Mucosa of gallbladder (tissue), 1 donor: ENCODE results near the gene PHLDB1. TPM values are rescaled to one million over a fixed set of nuclear protein-coding genes. Genes with fewer than 3 reads are reported as not detected.

ENCODE experiments used
- DNase-seq: peaks from one replicate; pipeline ENCODE4 v3.0.0-alpha.2; 2020; ENCODE audit warnings: low spot score
- total RNA-seq: library from RNA; stranded (reverse); gene quantifications from one replicate; pipeline ENCODE4 v1.2.1, GENCODE V29; 2021
- donor health status: DM: no; HTN: no; CAD: no.

The PHLDB1 gene
- total RNA-seq, 1 donor from 2014 or later = 89.6 TPM

DNA sequence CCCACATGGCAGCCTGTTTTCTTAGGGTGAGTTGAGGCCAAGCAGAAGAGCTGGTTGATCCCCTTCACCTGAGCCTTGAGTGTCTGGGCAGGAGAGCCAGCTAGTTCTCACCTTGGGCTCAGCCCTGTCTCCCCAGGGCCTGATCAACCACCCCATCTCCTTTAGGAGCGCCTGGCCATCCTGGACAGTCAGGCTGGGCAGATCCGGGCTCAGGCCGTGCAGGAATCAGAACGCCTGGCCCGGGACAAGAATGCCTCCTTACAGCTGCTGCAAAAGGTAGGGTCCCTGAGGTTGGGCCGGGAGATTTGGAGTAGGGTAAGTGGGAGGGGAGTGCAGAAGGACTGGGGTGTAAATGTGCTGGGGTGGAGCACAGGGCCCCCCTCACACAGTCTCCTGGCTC, 31.3 kb downstream of the PHLDB1 start:
- no peak for DNase-seq

GRCh38 chr11:118639899-118640298, 32.5 kb downstream of the PHLDB1 start:
- DNase-seq = no peak

DNA sequence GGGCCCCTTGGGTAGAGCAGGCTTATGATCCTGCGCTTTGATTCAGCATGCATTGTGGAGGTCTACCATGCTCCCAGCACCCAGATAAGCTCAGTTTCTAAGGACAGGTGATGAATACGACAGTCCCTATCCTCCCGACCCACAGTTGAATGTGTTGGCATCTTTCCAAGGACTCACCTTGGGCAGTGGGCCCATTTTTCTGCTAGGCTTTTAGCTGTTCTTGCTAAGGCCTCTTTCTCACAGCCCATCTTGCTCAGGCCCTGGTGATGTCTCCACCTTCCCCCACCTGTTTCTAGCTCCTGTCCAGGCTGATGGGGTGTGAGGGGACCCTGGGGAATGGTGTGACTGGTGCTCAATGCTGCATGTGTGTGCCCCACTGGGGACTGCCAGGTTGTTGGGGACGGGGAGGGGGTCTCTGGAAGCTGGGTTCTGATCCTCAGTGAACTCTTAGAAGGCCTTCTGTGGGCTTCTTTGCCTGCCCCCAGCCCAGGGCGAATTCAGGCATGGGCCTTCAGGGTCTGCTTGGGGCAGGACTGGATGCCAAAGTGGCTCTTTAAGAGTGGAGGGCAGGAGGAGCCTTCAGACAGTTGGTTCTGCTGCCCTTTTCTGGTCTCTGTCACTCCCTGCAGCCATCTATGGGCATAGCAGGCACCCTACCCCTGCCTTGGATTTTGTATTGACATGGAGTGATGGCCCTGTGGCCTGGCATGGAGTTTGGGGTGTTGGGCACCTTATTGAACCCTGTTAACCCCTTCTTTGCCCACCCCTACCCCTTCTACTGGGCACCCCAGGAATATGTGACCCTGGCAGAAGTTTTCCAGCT, 33.1 kb downstream of the PHLDB1 start:
- DNase-seq = no peak

GRCh38 chr11:118641397-118642019, 34.1 kb downstream of the PHLDB1 start:
- peak; percentile 57 for DNase-seq

GRCh38 chr11:118643142-118643994, 36.0 kb downstream of the PHLDB1 start:
- no peak for DNase-seq

DNA sequence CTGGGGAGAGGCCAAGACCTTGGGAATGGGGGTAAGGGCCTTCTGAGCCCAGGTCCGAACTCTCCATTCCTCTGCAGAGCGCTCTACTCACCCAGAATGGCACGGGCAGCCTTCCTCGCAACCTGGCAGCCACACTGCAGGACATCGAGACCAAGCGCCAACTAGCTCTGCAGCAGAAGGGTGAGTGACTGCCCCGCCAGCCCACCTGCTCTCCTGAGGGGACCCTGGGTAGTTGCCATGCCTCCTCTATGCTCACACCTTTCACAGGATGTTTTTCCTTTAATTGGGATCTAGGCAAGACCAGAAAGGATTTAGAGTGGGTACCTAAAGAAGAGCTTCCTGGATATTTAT, 36.6 kb downstream of the PHLDB1 start:
- DNase-seq = no peak

DNA sequence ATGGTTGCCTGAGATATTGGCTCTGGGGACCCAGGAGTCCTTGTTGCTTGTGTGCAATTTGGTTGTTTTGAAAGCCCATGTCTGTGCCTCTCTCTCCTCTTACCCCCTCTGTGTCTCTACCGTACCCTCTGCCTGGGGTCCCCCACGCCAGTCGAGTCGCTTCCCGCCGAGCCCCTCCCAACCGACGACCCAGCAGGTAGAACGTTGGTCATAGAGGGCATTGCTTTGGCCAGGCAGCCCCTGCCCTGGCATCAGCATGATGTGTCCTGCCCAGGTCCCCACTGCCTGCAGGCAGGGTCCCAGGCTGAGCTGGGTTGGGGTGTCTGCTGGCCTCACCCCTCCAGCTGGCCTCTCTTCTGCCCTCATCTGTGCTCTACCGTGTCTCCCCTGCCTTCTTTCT, 37.1 kb downstream of the PHLDB1 start:
- DNase-seq = no peak

GRCh38 chr11:118645066-118645715, 37.8 kb downstream of the PHLDB1 start:
- no peak for DNase-seq

- no peak for DNase-seq
These were observed 39.0 kb downstream of the PHLDB1 start for GRCh38 chr11:118646393-118646792.

GRCh38 chr11:118648291-118648690, 40.9 kb downstream of the PHLDB1 start:
- DNase-seq = no peak

GRCh38 chr11:118649941-118650340, 42.5 kb downstream of the PHLDB1 start:
- DNase-seq = no peak

GRCh38 chr11:118650366-118650765, 43.0 kb downstream of the PHLDB1 start:
- no peak for DNase-seq

- DNase-seq = no peak
These were observed 44.4 kb downstream of the PHLDB1 start for GRCh38 chr11:118651820-118652219.

- DNase-seq = no peak
These were observed 45.3 kb downstream of the PHLDB1 start for GRCh38 chr11:118652681-118653181.

- DNase-seq = no peak
These were observed 46.4 kb downstream of the PHLDB1 start for GRCh38 chr11:118653684-118654390.

- no peak for DNase-seq
These were observed 48.2 kb downstream of the PHLDB1 start for GRCh38 chr11:118655486-118656190.

GRCh38 chr11:118656563-118657165, 49.2 kb downstream of the PHLDB1 start:
- DNase-seq = no peak

DNA sequence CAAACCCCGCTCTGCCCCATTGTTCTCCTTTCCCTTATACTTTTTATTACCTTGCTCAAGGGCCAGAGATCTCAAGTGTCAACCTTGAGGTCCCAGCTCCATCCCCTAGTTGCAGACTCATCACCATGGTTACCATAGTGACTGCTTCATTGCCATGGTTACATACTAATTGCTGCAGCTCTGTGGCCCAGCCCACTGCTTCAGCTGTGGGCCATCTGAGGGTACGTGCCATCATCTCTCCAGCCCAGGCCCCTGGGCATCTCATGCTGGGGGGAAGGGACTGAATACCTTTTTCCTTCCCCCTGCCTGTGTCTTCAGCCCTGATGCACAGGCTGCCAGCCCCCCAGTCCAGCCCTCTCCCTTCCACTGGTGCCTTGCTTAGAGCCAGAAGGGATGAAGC, 49.8 kb downstream of the PHLDB1 start:
- DNase-seq = no peak

DNA sequence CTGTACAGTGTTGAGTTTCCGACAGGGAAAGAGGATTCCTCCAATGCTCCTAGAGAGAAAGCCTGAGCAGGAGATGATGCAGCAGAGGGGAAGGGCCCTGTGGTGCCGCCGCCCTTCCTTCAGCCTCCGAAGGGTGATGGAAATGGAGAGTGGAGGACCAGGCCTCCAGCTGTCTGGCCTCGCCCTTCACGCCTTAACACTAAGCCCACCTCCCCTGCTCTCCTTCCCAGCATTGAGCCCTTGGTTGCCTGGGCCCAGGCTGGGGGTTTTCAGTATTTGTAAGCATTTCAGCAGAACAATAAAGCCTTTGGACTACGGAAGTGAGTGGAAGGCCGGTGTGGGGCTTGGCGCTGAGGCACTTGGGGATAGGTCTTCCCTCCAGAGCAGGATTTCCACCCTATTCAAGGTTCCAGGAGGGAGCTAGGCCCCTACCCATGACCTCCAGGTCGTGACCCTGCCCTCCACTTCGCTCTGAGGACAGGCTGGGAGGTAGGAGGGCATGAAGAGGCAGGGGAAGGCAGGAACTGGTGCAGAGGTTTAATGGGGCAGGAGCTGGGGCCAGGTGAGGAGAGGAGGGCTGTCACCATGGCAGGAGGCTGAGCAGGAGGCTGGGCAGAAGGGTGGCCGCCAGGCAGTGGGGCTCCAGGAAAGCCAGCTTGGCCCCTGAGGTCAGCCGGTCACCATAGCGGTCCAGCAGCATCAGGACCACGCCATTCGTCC, 50.5 kb downstream of the PHLDB1 start:
- no peak for DNase-seq
